ENCODE data around the gene PID1. TPM values are rescaled to one million over a fixed set of nuclear protein-coding genes. Genes with fewer than 3 reads are reported as not detected.

Gene PID1
- total RNA-seq, 1 experiment from 2014 or later = 0.95 TPM

Small RNAs within 50 kb of the gene (small RNA-seq; reads per million reads assigned to genes)
- gene RN7SKP283 = 0 reads per million in 2 experiments
